8988T (cell line): Measurements from ENCODE around the gene CBY1.
"Not testable (repeated sequence)": the region's sequence is repeated elsewhere in the genome, so short reads cannot be mapped to it uniquely, and the experiment has no call there.

Source experiments
- DNase-seq: peaks from one replicate; pipeline ENCODE4 v3.0.0; 2011

Gene CBY1

GRCh38 chr22:38656256-38657044 is at the start of gene CBY1, which contains the start of gene FAM227A:
Gene CBY1, plus strand, starts transcription at chr22:38656638. Its CDS starts 11,417 bp downstream, at chr22:38668055.
Gene FAM227A, minus strand, starts transcription at chr22:38656392. Its CDS starts 6,224 bp downstream, at chr22:38650168.
- peak; percentile 86 for DNase-seq

DNA sequence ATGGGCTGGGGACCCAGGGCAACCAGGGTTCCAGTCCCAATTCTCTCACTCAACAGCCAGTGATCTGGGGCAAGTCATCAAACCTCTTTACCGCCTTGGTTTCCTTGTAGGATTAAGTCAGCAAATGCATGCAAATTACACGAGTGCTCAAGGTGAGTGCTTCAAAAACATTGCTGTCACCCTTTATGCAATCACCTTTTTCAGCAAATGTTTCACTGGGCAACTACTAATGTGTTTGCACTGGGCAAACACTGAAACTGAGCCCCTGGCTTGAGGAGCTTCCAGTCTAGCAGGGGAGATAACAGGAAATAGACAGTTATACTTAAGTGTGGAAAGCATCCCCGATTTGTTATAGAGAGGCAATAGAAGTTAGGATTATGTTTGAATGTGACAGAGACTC is 48.8 kb upstream of the CBY1 start:
- no peak for DNase-seq

DNA sequence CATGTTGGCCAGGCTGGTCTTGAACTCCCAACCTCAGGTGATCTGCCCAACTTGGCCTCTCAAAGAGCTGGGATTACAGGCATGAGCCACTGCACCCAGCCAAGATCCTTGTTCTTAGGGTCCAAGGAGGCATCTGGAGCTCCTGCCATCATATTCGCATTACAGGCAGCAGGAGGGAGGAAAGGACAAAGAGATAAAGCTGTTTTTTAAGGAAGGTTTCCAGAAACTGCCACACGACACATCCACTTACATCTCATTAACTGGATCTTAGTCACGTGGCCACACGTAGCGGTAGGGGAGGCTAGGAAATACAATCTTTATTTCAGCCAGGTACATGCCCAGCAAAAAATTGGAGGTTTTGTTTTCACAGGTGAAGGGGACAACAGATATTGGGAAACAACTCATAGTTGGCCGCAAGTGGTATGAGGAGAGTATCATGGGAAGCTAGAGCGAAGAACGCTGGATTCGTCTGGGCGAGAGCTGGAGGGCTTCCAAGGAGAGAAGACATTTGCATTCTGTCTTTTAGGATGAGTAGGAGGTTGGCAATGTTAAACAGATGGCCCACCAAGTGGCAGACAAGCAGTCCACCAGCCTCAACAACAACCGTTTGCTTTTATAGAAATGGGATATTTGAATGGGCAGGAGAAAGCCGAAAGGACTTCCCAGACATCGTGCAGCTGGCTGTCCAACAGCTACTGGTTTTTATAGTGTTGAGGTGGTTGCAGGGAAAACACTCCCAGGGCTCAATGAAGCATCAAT is 47.3 kb upstream of the CBY1 start:
- no peak for DNase-seq

- DNase-seq, result no peak
These were observed 46.2 kb upstream of the CBY1 start for GRCh38 chr22:38610234-38610633.

GRCh38 chr22:38611559-38611958 is 44.9 kb upstream of the CBY1 start:
- no peak for DNase-seq

DNA sequence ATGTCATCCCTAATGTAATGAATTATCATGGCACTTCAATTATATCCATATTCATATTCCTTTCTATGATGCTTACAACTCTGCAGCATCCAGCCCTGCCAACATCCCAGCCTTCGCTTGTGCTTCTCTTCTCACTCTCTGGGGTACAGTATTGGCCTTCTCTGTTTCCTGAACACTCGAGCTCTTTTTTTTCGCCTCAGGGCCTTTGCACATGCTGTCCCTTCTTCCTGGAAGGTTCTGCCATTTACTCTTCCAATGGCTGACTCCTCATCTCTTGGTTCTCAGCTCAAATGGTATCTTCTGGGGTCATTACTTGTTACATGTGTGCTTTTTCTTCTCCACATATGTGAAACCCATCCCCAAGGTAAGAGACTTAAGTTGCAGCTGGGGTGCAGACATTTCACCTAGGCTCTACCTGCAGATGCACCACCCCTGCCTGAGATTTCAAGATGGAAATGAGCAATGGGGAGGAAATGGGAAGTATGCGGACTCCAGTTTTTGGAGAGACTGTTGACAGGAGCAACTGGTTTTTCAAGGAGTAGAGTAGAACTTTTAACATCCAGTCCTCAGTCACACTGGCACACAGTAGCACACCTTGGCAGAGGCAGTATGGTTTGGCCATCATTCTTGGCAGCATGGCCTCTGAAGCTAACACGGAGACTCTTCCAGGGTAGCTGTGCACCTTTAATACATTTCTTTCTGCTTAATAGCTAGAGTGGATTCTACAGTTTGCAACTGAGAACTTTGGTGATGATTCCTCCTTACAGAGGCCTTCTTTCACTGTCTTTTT is 44.0 kb upstream of the CBY1 start:
- DNase-seq, result no peak

DNA sequence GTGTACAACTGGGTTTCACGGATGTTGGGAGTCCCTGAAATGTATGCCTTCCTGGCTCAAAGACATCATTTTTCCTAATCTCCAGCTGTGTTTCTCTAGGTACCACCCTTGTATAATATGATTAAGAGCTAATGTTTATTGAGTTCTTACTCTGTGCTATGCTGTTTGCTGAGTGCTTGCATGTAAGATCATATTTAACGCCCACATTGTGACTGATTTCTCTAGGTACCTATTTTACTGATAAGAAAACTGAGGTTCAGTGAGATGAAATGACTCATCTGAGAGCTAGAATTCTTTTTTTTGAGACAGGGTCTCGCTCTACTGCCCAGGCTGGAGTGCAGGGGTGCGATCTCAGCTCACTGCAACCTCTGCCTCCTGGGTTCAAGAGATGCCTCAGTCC is 42.9 kb upstream of the CBY1 start:
- DNase-seq, result no peak

- no peak for DNase-seq
These were observed 41.9 kb upstream of the CBY1 start for GRCh38 chr22:38614332-38615063.

GRCh38 chr22:38615064-38615405 is 41.4 kb upstream of the CBY1 start:
- DNase-seq, result not testable (repeated sequence)

GRCh38 chr22:38618258-38618657 is 38.2 kb upstream of the CBY1 start:
- DNase-seq, result no peak

DNA sequence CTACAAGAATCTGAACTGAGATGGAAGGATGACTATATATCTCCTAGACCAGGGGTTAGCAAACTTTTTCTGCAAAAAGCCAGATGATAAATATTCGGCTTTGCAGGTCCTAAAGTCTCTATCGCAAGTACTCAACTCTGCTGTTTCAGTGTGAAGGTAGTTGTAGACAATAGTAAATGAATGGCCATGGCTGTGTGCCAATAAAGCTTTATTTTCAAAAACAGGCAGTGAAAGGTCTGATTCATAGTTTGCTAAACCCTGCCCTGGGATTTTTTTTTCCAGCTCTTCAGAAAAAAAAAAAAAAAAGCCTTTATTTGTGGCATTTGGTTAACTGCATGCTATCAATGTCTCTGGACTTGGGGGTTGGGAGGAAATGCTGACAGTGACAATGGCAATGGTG is 37.8 kb upstream of the CBY1 start:
- DNase-seq, result no peak

DNA sequence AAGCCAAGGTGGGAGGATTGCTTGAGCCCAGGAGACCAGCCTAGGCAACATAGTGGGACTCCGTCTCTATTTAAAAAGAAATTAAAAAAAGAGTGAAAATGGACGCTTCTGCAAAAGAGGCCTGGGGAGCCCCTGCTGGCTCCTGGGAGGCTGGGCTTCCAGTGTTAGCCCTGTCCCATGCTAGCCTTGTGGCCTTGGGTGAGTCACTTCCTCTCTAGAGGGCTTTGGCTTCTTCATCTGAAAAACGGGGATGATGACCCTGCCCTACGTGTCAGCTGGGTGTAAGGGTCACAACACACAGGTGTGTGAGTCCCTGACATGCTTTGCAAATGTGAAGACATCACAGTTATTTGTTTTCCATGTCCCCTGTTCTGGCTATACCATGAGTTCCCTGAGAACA is 33.1 kb upstream of the CBY1 start:
- DNase-seq, result no peak

GRCh38 chr22:38628444-38628843 is 28.0 kb upstream of the CBY1 start:
- no peak for DNase-seq

- no peak for DNase-seq
These were observed 27.3 kb upstream of the CBY1 start for GRCh38 chr22:38629108-38629507.

DNA sequence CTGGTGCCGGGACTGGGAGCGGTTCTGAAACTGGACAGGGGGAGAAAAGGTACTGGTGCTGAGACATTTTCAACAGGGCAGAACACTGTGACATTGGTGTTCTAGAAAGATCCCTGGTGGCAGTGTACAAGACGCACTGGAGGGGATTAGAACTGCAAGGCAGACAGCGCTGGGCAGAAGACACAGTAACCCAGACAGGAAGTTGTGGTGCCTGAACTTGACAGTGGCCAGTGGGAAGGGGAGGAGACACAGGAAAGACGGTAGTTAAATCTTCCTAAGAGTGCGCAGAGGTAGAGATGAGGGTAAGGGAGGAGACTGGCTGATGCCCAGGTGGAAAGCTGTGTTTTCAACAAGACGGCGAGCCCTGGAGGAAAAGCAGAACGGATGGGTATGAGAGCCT is 24.7 kb upstream of the CBY1 start:
- DNase-seq, result no peak

DNA sequence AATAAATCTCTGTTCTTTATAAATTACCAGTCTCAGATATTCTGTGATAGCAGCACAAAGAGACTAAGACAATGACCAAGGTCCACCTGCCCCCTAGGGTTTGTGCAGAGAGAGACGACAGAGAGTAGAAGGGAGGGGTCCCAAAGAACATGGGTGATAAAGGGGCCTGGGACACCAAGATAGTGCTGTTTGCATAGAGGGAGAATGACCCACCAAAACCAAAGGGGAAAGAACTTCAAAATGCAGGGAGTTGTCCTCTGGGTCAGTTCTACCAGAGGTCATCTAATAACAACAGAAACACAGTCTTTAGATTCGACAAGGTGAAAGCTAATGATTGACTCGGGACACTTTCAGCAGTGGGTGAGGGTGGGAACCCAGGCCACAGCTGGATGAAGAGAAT is 23.9 kb upstream of the CBY1 start:
- no peak for DNase-seq

GRCh38 chr22:38638216-38638615 is 18.2 kb upstream of the CBY1 start:
- DNase-seq, result no peak

DNA sequence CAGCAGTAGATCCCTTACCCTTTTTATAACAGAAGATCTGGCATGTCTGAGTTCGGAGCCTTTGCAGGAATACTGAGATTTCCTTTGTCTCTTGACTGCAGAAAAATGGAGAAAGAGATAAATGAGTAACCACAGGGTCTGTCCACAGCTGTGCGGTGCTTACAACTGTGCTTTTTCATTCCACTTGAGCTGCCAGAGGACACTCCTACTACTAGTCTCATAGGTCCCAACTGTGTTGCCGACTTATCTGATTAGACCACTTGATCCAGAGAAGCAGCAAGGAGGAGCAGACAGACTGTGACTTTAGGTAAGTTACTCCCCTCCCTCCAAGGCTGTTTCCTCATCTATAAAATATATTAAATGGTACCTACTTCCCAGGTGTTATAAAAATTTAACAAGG is 17.7 kb upstream of the CBY1 start:
- DNase-seq, result no peak

- no peak for DNase-seq
These were observed 14.9 kb upstream of the CBY1 start for GRCh38 chr22:38641476-38642040.

- DNase-seq, result not testable (repeated sequence)
These were observed 12.2 kb upstream of the CBY1 start for GRCh38 chr22:38644245-38644644.

DNA sequence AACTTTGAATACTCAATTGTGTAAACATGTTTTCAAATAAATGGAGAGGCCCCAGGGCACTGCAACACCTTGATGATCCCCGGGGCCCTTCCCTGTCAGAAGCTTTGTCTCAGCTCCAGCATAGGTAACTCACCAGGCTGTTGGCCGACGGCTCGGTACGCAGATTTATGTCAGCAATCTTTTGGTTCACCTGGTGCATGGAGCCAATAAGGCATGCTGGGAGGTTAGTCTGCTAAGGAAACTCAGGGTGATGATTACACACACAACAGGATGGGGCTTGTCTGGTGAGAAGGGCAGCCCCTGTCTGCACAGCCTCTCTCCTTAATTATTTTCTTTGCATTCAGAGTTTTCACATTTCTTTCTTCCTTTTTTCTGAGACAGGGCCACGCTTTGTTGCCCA is 11.0 kb upstream of the CBY1 start:
- DNase-seq, result no peak

DNA sequence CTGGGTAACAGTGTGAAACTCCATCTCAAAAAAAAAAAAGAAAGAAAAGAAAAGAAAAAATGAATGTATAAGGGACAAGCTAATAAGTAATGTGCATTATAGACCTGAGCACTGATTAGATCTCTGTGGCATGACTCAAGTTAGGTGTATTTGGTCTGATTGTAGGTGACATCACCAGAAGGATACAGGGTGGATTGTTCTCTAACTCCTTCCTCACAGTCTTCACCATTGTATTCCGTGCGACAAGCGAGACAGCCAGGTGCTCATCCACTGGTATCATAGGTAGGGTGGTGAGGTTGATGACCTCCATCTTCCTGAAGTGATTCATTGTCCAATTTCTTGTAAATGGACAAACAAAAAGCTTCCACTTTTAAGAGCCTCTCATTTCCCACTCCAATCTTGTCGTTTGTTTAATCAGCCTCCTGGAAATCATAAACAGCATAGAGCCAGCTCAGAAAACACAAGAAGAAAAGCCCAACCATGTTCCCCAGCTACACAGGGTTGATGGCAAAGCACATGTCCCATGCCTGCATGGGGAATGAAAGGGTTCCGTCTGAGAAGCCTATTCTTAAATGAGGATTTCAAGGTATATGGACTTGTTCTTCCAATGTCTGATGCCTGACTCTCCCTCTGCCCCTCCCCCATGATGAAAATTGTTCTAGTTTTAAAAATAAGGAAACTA is 6.5 kb upstream of the CBY1 start:
- no peak for DNase-seq
